A549 (cell line): ENCODE results near the gene MTSS2. TPM values are rescaled to one million over a fixed set of nuclear protein-coding genes. Genes with fewer than 3 reads are reported as not detected.

ENCODE experiments used
- ATAC-seq, 2 experiments: fragments of 200-7000 bp in 1 of 2; fragments of >200 bp in 1 of 2; cut with Nextera tagmentation in 1 of 2; cut with Tn5 transposase in 1 of 2; 3 replicates each; pipeline versions ENCODE4 v1.8.0 to v1.9.1; 2018 to 2020; ENCODE audit warnings: mild to moderate bottlenecking in 1 of 2, moderate library complexity in 1 of 2
- CTCF ChIA-PET: fragments of 300-600 bp; sonication (Branson Sonifier 250); formaldehyde crosslinking; extraction: SDS; loops from one replicate; lab custom pipeline; 2021; ENCODE audit warnings: antibody characterized with exemption, inconsistent platforms; lab: Yijun Ruan, JAX
- POLR2A ChIA-PET: fragments of 350-600 bp; formaldehyde crosslinking; extraction: SDS; loops from one replicate; lab custom pipeline; 2021; ENCODE audit warnings: antibody characterized with exemption, inconsistent platforms; lab: Yijun Ruan, JAX
- DNase-seq, 2 experiments: peaks; one replicate each; pipeline versions ENCODE4 v3.0.0 to v3.0.0-alpha.2; 2011 to 2016; ENCODE audit warnings: low read depth in 1 of 2, low spot score in 1 of 2
- FAIRE-seq: peaks from 2 replicates; lab custom pipeline; 2011; peaks lifted over from hg19 to GRCh38; lab: Jason Lieb, UNC
- H3K27ac ChIP-seq, 2 experiments: fragments of >200 bp; sonication (Bioruptor Twin); formaldehyde crosslinking; 3 replicates each; pipeline ENCODE4 v1.5.1; 2016 to 2017
- H3K4me1 ChIP-seq: fragments of >200 bp; sonication (Bioruptor Twin); formaldehyde crosslinking; 3 replicates; pipeline ENCODE4 v1.6.1; 2016
- H3K4me2 ChIP-seq: fragments of >200 bp; sonication (Bioruptor Twin); formaldehyde crosslinking; 3 replicates; pipeline ENCODE4 v1.6.1; 2016
- H3K4me3 ChIP-seq: fragments of >200 bp; sonication (Bioruptor Twin); formaldehyde crosslinking; 3 replicates; pipeline ENCODE4 v1.5.1; 2016
- H3K9me3 ChIP-seq: fragments of >200 bp; sonication (Bioruptor Twin); formaldehyde crosslinking; 3 replicates; pipeline ENCODE4 v1.6.1; 2016
- CBX2 ChIP-seq: fragments of 200-600 bp; sonication (generic); IDR thresholded peaks from 2 replicates; pipeline ENCODE4 v1.6.1; 2016; ENCODE audit warnings: low read depth, mild to moderate bottlenecking, borderline replicate concordance
- CHD2 ChIP-seq: fragments of 150-350 bp; IDR thresholded peaks from 2 replicates; pipeline ENCODE4 v1.6.1; 2014; ENCODE audit warnings: low read length; ENCODE audit not compliant: partially characterized antibody
- CHD4 ChIP-seq: fragments of 200-600 bp; sonication (generic); IDR thresholded peaks from 2 replicates; pipeline ENCODE4 v1.6.1; 2016; ENCODE audit warnings: antibody characterized with exemption, mild to moderate bottlenecking, borderline replicate concordance
- E2F6 ChIP-seq: IDR thresholded peaks from 2 replicates; pipeline ENCODE4 v1.6.1; 2012; ENCODE audit warnings: low read depth, borderline replicate concordance
- EP300 ChIP-seq, 2 experiments: fragments of >200 bp; sonication (Bioruptor Twin); formaldehyde crosslinking; IDR thresholded peaks; 2 replicates in 1 of 2; 3 replicates in 1 of 2; pipeline ENCODE4 v1.6.1; 2016 to 2017
- FOSB ChIP-seq: fragments of 250-450 bp; sonication (Bioruptor Pico); IDR thresholded peaks from 2 replicates; pipeline ENCODE4 v1.5.0; 2020; ENCODE audit warnings: mild to moderate bottlenecking, moderate library complexity
- FOSL2 ChIP-seq, 2 experiments: fragments of 450-650 bp in 1 of 2; fragments of >200 bp in 1 of 2; sonication (Bioruptor Twin) in 1 of 2; formaldehyde crosslinking; IDR thresholded peaks; 2 replicates each; pipeline versions ENCODE4 v1.5.0 to v1.6.1; 2016 to 2020; ENCODE audit warnings: mild to moderate bottlenecking in 1 of 2, moderate library complexity in 1 of 2
- HDAC2 ChIP-seq: fragments of 200-600 bp; sonication (generic); IDR thresholded peaks from 2 replicates; pipeline ENCODE4 v1.6.1; 2016
- HES2 ChIP-seq: fragments of >200 bp; sonication (Bioruptor Twin); formaldehyde crosslinking; IDR thresholded peaks from 2 replicates; pipeline ENCODE4 v1.6.1; 2016
- HEYL ChIP-seq: fragments of 250-450 bp; sonication (Bioruptor Pico); IDR thresholded peaks from 2 replicates; pipeline ENCODE4 v1.8.0; 2021; ENCODE audit warnings: mild to moderate bottlenecking, moderate library complexity
- HMGXB4 ChIP-seq: fragments of 250-450 bp; sonication (Bioruptor Pico); IDR thresholded peaks from 2 replicates; pipeline ENCODE4 v1.5.0; 2021; ENCODE audit warnings: mild to moderate bottlenecking, moderate library complexity, borderline replicate concordance
- HOXB5 ChIP-seq: fragments of 250-450 bp; sonication (Bioruptor Pico); IDR thresholded peaks from 2 replicates; pipeline ENCODE4 v1.5.0; 2020; ENCODE audit warnings: mild to moderate bottlenecking, moderate library complexity
- MAFK ChIP-seq: fragments of 450-650 bp; IDR thresholded peaks from 2 replicates; pipeline ENCODE4 v1.6.1; 2014; ENCODE audit not compliant: partially characterized antibody
- MAX ChIP-seq: IDR thresholded peaks from 2 replicates; pipeline ENCODE4 v1.6.1; 2012
- PHF8 ChIP-seq: fragments of 200-600 bp; sonication (generic); IDR thresholded peaks from 2 replicates; pipeline ENCODE4 v1.6.1; 2016; ENCODE audit warnings: low read depth, mild to moderate bottlenecking, antibody characterized with exemption, moderate library complexity, borderline replicate concordance
- POLR2A ChIP-seq: IDR thresholded peaks from 2 replicates; pipeline ENCODE4 v1.6.1; 2012; ENCODE audit warnings: mild to moderate bottlenecking, low read length
- ZC3H11A ChIP-seq: fragments of 450-650 bp; IDR thresholded peaks from 2 replicates; pipeline ENCODE4 v1.6.1; 2014; ENCODE audit warnings: antibody characterized with exemption, mild to moderate bottlenecking
- WGBS: methylation state at CpG from one replicate; pipeline ENCODE4 v1.1.6; 2017; ENCODE audit errors: missing lambda C conversion rate; 5-methylcytosine and 5-hydroxymethylcytosine counted together
- polyA plus RNA-seq, 4 experiments: library from polyadenylated mRNA; depleted of rRNA in 3 of 4; stranded (reverse); fragments of >200 nt; fragmentation: RNase III in 1 of 4; extraction: RNeasy Plus Mini Kit Qiagen cat#74134 plus additional on column Dnase treatment in 1 of 4; gene quantifications; 2 replicates in 3 of 4; 3 replicates in 1 of 4; pipeline ENCODE4 v1.2.3, GENCODE V29; 2011 to 2017

MTSS2 gene
- polyA plus RNA-seq, 2 of the 4 experiments (the other 2 are of a cell fraction), result 13.1 to 27.1 TPM

- 92% methylated on average over 8 of the region's 8 CpGs for WGBS
- peak overlapping the region; percentile 97 to 100 for H3K27ac ChIP-seq
- ATAC-seq (no peak), FAIRE-seq (no peak), DNase-seq (no peak)
- H3K4me2 ChIP-seq, result peak overlapping the region; percentile 84; the same call in 1 of the 3 replicates
- ChIA-PET CTCF (interaction anchor here (0.7 to 3.6 kb wide), 8 partner anchors 10 to 74 kb away, joined by 3 to 18 read pairs (median 8); no protein-coding TSS in a partner anchor), POLR2A (no interaction called here)
- TF ChIP-seq MAFK, result no peak
- TF ChIP-seq POLR2A, result no peak
- no peak for TF ChIP-seq HMGXB4 (CRISPR knock-in tag)
- no peak for TF ChIP-seq HDAC2
- TF ChIP-seq CBX2, result no peak
- no peak for TF ChIP-seq HEYL (CRISPR knock-in tag)
- TF ChIP-seq EP300 (IDR thresholded peaks at IDR 0.05), result no peak
- no peak for TF ChIP-seq HOXB5 (CRISPR knock-in tag)
- TF ChIP-seq ZC3H11A, result no peak
- no peak for TF ChIP-seq CHD2
- no peak for TF ChIP-seq FOSB (CRISPR knock-in tag)
- no peak overlapping the region for H3K4me3 ChIP-seq
- peaks cover 71% of the 10 kb centered on the region for H3K4me1 ChIP-seq
- H3K9me3 ChIP-seq, result no peaks in the 10 kb centered on the region
Observed at GRCh38 chr16:70696355-70696754, 10.5 kb upstream of the MTSS2 start.

GRCh38 chr16:70695331-70696070, 9.6 kb upstream of the MTSS2 start:
- peak overlapping the region; percentile 97 to 100 for H3K27ac ChIP-seq
- peak overlapping the region; percentile 84 for H3K4me2 ChIP-seq
- no peaks in the 10 kb centered on the region for H3K9me3 ChIP-seq
- H3K4me3 ChIP-seq, result no peak overlapping the region
- DNase-seq, result peak; percentile 48 to 56
- peaks cover 74% of the 10 kb centered on the region for H3K4me1 ChIP-seq
- TF ChIP-seq HES2, result no peak
- peak; percentile 14 for TF ChIP-seq MAX
- ChIA-PET CTCF (interaction anchor here (1.1 to 3.6 kb wide), 7 partner anchors 9 to 75 kb away, joined by 3 to 18 read pairs (median 11); no protein-coding TSS in a partner anchor), POLR2A (no interaction called here)
- no peak for FAIRE-seq
- ATAC-seq, result peak; percentile 50 to 56
- 32% methylated on average over 13 of the region's 14 CpGs for WGBS

GRCh38 chr16:70694868-70695218, 9.0 kb upstream of the MTSS2 start:
- Histone ChIP-seq H3K4me2 (peak overlapping the region; percentile 84), H3K9me3 (no peaks in the 10 kb centered on the region), H3K4me3 (no peak overlapping the region), H3K4me1 (peaks cover 81% of the 10 kb centered on the region), H3K27ac (peak overlapping the region; percentile 97 to 100)
- FAIRE-seq (no peak), ATAC-seq (peak; percentile 1 to 3; a peak in 2 of 6 replicates), DNase-seq (no peak)
- ChIA-PET CTCF (interaction anchor here (1.1 to 3.6 kb wide), 6 partner anchors 8 to 76 kb away, joined by 3 to 18 read pairs (median 11); no protein-coding TSS in a partner anchor), POLR2A (no interaction called here)
- WGBS, result 66% methylated on average over 4 of the region's 4 CpGs
- no peak for TF ChIP-seq CHD4
- TF ChIP-seq HMGXB4 (CRISPR knock-in tag), result no peak
- TF ChIP-seq FOSL2 (IDR thresholded peaks at IDR 0.05), result no peak
- no peak for TF ChIP-seq FOSL2 (CRISPR knock-in tag; IDR thresholded peaks at IDR 0.05)
- 0 out of 2 replicates have a peak, but pooled peaks have one; percentile 3 for TF ChIP-seq E2F6
- TF ChIP-seq PHF8, result no peak
- no peak for TF ChIP-seq HES2
- peak; percentile 7 for TF ChIP-seq MAX
- TF ChIP-seq CHD2, result no peak
